ENCODE results near the gene MT3.
"Not testable (repeated sequence)": the region's sequence is repeated elsewhere in the genome, so short reads cannot be mapped to it uniquely, and the experiment has no call there.

MT3 gene

DNA sequence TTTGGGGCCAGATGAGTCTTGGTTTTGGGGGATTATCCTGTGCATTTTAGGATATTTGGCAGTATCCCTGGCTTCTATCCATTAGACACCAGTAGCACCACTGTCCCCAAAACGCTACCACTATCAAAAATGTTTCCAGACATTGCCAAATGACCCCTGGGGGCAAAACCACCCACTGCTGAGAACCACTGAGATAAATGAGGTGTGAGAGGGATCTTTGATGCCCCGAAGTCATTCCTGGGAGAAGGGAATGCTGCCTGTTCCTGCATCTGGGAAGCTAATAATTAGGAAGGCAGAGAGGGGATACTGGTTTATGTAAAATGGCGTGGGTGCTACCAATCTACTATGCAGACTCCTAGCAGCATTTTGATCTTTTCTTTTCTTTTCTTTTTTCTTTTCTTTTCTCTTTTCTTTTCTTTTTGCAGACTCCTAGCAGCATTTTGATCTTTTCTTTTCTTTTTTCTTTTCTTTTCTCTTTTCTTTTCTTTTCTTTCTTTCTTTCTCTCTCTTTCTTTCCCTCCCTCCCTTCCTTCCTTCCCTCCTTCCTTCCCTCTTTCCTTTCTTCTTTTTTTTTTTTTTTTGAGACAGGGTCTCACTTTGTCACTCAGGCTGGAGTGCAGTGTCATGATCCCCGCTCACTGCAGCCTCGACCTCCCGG is 8.8 kb upstream of the MT3 start:
- DNase-seq (ENCODE audit: low read depth) = no peak

DNA sequence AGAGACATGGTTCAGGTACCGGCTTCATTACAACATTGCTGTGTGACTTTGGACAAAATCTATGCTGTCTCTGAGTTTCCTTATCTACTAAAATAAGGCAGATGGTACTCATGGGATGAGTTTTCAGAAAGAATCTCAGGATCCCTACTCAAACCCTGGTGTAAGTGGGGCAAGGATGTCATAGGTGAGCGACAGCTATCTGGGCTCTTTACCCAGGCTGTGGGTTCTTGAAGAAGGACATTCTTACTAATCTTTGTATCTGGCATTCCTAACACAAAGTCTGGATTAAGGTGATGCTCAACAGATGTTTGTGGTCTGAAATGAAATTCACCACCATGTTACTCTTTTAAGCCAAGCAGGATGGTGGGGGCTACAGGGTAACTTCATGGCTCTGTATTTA is 6.4 kb upstream of the MT3 start:
- not testable (repeated sequence) for DNase-seq (ENCODE audit: low read depth)

DNA sequence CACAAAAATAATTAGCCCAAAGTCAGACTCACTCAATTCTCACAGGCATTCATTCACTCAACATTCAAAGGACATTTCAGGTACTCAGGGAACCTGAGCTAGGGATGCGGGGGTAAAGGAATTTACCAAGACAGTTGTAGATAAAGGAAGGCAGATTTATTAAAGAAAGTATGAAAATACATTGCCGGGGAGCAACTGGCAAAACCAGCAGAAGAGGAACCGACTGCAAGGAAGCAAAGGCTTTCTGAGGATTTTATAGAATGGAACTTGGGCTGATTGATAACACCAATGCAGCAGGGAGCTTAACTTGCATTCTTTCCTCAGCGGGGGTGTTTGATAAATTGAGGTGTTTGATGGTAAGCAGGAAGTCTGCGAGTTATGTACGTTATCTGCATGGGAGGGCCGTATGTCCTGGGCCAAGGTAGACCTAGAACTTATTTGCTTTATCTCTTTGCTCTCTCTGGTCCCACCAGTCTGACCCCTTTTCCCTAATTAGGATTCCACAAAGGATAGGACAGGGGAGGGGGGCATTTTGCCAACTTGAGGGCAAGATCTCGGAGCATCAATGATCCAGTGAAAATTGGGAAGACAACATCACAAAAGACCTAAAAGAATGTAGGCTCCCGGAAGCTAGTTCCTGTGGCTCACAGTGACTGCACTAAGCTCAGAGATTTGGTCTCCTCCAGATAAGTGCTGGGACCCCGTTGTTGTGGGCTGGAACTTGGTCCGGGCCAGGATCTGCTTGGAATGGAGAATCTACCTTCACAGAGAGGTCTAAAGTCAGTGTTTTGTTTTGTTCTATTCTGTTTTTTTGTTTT is 5.8 kb upstream of the MT3 start:
- DNase-seq (ENCODE audit: low read depth) = no peak

DNA sequence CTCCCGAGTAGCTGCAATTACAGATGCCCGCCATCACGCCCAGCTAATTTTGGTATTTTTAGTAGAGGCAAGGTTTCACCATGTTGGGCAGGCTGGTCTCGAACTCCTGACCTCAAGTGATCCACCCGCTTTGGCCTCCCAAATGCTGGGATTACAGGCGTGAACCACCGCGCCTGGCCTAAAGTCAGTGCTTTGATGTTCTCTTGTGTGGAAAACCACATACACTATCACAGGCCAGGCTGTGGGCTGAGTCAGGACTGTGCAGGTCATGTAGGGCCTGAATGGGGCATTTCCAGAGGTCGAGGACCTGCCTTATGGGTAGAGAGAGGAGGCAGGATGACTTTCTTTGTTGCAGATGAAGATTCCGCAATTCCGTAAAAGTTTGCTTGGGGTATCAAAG is 5.1 kb upstream of the MT3 start:
- DNase-seq (ENCODE audit: low read depth) = no peak

DNA sequence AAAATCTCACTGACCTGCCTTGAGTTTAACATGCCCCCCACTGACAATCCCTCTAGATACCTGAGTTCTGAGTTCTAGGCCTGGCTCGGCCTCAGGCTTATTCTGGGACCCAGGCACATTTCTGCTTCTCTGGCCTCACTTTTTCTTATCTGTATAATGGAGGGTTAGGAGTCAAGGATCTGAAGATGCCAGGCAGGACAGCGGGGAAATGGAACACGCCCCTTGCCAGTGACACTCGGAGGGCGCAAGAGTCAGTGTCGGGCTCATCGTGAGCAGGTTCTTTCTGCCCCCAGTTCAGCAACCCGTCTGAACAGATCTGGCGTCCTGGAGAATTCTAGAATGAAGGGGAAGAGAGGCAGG is 567 bp upstream of the MT3 start:
- no peak for DNase-seq (ENCODE audit: low read depth)

DNA sequence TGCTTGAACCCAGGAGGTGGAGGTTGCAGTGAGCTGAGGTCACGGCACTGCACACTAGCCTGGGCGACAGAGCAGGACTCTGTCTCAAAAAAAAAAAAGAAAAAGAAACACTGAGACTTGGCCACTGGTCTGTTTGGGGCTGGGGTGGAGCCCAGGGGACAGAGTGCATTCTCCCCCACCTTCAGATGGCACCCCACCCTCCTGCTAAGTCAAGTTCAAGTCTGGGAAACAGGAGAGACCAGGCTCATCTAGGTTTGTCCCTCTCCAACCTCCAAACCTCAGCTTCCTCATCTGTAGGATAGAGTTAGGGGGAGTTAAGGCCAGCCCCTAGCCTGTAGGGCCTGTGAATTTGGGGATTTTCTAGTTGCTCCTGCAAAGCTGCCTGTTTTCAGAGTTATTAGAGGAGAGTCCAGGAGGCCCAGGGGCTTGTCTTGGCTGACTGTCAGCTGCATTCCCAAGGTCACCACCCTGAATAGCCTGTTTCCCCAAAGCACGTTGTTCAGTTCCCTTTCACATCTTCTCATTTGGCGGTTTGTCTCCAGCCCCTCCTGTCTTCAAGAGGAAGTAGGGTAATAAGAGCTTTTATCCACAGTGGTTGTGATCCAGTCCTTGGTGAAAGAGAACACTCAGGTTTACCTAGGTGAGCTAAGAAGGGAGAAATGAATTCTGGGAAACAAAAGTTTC is 2.2 kb downstream of the MT3 start:
- no peak for DNase-seq (ENCODE audit: low read depth)

DNA sequence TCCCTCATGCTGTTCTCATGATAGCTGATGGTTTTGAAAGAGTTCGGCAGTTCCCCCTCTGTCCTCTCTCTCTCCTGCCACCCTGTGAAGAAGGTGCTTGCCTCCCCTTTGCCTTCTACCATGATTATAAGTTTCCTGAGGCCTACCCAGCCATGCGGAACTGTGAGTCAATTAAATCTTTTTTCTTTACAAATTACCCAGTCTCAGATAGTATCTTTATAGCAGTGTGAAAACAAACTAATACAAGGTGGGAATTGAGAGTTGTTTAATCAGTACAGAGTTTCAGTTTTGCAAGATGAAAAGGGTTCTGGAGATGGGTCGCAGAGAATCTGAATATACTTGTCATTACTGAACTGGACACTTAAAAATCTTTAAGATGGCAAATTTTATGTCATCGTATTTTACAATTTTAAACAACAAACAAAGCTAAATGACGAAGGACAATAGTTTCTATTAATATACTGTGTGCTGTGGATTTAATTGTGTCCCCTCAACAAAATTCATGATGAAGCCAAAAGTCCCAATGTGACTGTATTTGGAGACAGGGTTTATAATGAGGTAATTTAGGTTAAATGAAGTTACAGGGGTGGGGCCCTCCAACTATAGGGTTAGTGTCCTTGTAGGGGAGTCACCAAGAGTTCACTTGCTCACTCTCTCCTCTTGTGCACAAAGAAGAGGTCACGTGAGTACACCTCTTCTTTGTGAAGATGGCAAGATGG is 4.4 kb downstream of the MT3 start:
- DNase-seq (ENCODE audit: low read depth) = no peak

DNA sequence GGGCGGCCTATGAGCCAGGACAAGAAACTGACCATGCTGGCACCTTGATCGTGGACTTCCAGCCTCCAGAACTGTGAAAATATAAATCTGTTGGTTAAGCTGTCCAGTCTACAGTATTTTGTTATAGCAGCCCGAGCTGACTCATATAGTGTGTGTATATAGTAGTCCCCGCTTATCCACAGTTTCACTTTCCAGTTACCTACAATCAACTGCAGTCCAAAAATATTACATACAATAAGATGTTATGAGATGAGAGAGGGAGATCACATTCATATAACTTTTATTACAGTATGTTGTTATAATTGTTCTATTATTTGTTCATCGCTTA is 4.9 kb downstream of the MT3 start:
- no peak for DNase-seq (ENCODE audit: low read depth)

DNA sequence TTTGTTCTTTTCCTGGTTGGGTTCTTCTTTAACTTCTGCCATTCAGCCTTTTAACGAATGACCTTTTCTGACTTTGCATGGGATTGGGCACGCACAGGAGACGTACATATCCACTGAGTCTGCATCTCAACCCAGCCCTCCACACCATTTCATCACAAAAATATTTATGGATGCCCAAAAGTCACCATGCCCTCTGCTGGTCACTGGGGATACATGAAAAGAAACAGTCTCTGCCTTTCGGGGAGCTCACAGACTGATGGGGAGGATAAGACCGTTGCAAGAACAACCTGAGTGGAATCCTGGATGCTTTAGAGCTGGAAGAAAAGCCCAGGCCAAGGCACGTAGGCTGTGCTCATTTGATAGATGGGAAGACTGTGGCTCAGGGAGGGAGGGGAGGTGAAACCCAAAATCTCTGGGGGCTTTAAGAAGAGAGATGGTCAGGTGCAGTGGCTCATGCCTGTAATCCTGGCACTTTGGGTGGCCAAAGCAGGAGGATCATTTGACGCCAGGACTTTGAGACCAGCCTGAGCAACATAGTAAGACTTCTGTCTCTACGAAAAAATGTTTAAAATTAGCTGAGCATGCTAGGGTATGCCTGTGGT is 11.2 kb downstream of the MT3 start:
- DNase-seq (ENCODE audit: low read depth) = peak; percentile 47

DNA sequence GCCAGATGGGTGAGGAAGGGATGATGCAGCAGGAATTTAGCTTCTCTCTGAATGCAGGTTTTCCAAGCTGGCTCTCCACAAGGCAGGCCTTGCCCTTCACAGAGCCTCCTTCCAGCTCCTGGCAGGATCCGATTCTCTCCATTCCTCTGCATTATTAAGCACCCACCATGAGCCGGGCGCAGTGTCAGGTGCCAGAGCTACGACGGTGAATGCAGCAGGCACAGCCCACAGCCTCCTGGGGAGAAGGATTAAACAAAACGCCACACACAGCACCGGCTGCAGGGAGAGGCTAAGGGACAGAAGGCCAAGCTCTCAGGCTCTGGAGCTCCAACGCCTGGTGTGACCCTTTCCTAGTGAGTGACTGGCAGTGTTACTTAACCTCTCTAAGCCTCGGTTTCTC is 12.0 kb downstream of the MT3 start:
- DNase-seq (ENCODE audit: low read depth) = no peak

DNA sequence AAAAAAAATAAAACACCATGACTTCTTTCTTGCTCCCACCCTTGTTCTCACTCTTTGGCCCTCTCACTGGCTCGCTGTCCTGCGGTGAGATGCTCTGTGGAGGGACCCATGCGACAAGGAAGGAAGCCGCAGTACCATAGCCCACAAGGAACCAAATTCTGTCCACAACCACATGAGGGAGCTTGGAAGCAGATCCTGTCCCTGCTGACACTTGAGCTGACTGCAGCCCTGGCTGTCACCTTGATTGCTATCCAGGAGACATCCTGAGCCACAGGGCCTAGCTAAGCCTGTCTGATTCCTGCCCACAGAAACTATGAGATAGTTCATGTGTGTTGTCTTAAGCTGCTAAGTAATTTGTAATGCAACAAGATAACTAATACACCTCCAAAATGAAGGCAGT is 14.3 kb downstream of the MT3 start:
- DNase-seq (ENCODE audit: low read depth) = peak; percentile 41

DNA sequence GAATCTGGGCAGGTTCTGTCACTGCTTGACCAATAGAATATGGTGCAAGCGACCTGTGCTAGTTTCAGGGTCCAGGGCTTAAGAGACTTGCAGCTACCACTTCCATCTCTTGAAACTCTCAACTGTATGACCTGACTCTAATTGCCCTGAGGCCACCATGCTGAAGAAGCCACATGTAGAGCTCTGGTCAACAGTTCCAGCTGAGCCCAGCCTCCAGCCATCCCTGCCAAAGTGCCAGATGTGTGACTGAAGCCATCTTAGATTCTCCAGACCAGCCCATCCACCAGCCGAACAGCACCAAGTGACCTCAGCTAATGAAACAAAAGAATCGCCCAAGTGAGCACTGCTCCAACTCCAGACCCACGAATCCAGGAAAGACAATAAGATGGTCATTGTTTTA is 15.6 kb downstream of the MT3 start:
- no peak for DNase-seq (ENCODE audit: low read depth)

DNA sequence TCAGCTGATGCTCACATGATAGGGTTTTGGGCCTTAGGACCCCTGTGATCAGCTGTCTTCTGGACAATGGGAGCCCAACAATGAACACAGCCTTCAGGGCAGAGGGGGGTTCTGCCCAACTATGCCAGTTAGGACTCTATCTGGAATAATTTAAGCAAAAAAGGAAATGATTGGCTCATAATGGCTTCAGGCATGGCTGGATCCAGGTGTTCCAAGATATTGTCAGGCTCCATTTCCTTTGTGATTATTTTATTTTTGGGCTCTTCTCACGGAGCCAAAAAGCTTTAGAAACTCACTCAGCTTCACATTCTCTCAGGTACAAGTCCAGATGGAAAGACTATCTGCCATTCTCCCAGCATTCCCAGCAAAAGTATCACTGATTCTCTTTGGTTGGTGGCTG is 16.1 kb downstream of the MT3 start:
- no peak for DNase-seq (ENCODE audit: low read depth)

DNA sequence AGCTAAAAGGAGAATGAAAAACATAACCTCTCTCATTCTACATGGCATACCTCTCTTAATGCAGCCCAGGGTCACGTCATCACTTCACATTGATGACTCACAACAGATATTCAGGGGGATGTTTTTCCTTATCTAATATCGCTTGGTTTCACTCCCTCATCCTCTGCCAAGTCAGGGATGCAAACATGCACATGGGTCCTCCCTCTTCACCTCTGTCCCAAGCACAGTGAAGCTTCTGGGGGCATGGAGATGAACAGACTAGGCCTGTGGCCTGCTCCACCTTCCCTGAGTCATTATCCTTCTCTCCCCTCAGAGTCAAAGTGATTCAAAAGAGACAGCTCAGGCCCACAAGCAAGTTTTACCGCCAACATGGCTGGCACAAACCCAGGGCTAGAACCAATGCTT is 16.7 kb downstream of the MT3 start:
- no peak for DNase-seq (ENCODE audit: low read depth)

DNA sequence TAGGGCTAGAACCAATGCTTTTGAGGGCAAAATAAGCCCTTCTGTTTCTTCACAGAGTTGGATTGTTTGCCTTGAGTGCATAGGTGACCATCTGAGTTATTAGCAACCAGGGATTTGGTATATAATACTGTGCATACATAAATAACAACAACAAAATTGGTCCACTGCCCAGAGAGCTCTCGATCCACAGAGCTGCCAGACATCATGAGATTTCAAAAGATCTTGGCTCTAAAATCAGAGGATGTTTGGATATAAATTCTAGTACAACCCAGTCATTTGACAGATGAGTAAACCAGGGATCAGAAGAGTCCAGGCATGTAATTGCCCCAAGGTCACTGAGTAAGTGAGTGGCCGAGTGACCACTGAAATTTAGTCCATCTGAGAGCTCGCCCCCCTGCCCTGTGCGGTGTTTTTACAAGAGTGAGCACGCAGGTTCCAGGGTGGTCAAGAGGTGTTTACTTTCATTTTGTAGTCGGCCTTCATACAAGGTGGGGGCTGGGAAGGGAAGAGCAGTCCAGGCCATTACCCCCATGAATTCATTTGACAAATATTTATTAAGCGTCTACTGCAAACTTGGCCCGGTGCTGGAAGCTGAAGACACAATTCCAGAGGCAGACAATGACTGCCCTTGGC is 17.3 kb downstream of the MT3 start:
- peak; percentile 98 for DNase-seq (ENCODE audit: low read depth)

DNA sequence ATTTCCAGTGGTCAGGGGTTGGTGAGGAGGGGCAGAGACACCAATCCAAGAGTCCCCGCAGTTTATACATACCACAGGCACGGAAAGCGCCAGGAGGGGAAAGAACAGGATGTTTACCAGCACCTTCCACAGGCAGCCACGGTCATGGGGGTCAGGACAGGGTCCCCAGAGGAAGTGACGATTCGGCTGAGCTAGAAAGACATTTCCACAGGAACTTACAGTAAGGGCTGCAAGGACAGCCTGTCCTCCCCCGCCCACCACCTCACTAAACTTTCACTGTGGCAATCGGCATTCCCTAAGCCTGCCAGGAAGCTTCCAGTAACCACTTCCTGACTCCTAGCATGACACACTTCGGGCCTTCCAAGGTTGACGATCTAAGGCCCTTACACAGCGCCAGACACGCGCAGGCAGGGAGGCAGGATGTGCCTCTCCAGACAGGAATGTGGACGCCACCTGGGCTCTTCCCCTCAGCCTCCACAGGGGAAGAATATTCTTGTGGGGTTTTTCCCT is 17.8 kb downstream of the MT3 start:
- peak; percentile 100 for DNase-seq (ENCODE audit: low read depth)

DNA sequence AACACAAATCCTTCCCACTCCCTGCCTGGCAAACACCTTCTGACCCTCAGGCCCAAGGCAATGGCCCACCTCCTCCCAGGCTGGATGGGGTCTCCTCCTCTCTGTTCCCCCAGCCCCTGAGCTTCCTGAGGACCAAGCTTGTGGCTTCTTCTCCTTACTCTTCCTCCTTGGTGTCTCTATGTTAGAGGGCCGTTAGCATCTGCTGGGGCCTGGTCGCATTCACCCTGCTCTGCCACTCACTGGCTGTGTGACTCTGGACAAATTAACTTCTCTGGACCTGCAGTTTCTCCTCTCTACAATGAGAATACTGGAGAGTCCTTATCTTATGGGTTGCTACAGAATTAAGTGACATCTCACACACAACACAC is 18.3 kb downstream of the MT3 start:
- no peak for DNase-seq (ENCODE audit: low read depth)

DNA sequence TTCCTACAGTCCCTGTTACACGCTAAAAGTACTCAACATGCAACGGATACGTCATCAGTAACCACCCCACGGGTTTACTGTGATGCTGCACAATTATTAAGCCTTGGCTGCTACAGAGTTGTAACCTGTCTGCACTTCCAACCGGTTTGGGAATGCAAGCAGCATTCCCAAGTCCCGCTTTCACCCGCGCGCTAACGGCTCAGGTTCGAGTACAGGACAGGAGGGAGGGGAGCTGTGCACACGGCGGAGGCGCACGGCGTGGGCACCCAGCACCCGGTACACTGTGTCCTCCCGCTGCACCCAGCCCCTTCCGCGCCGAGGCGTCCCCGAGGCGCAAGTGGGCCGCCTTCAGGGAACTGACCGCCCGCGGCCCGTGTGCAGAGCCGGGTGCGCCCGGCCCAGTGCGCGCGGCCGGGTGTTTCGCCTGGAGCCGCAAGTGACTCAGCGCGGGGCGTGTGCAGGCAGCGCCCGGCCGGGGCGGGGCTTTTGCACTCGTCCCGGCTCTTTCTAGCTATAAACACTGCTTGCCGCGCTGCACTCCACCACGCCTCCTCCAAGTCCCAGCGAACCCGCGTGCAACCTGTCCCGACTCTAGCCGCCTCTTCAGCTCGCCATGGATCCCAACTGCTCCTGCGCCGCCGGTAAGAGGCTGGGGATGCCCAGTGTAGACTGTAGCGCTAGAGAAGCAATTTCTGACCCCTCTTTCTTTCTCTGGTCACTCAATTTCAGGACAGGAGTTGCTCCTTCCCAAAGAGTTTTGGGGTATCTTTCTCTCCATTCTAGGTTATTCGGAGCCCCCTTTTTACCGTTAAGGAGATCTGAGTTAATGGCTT is 18.9 kb downstream of the MT3 start, which contains the start of gene MT2A:
Gene MT2A (plus strand): TSS at position 542 of the 833 bp plus-strand sequence. CDS start 72 bp downstream, at position 614.
- peak; percentile 97 for DNase-seq (ENCODE audit: low read depth)

DNA sequence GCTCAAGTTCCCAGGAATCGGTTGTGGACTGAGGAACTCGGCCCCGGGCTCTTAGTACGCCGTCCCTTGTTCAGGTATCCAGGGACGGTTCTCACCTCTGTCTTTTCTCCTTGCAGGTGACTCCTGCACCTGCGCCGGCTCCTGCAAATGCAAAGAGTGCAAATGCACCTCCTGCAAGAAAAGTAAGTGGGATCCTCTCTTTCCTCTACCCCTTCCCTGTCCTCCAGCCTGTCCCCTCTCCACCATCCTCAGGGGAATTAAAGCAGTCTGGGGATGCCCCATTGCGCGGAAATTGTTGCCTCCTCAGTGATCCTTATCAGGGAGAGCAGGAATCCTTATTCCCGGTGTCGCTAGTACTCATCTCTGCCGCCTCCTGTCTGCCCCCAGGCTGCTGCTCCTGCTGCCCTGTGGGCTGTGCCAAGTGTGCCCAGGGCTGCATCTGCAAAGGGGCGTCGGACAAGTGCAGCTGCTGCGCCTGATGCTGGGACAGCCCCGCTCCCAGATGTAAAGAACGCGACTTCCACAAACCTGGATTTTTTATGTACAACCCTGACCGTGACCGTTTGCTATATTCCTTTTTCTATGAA is 19.6 kb downstream of the MT3 start:
- peak; percentile 18 for DNase-seq (ENCODE audit: low read depth)

DNA sequence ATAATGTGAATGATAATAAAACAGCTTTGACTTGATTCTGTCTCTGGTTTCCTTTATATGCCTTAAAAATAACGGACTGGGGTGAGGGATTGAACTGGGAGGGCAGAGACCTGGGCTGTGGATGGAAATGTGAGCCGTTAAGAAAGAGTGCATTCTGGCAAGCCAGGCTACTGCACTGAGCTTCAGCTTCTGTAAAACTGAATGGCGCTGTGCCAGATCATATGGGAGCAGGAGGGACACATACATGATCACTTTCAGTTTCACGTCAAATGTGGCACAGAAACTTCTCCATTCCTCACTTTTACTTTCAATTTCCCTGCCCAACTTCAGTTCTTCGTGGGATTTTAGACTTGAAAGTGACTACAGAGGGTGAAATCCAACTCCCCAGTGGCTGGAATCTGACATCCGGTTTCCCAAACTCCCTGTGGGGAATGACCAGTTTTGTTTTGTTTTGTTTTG is 20.2 kb downstream of the MT3 start:
- peak; percentile 85 for DNase-seq (ENCODE audit: low read depth)

All from fibroblast of gingiva (primary cell).